ENCODE results near the gene TEX261. TPM values are rescaled to one million over a fixed set of nuclear protein-coding genes. Genes with fewer than 3 reads are reported as not detected.

TEX261 gene
- total and polyA plus RNA-seq, 2 donors (not counting 3 experiments of a cell fraction or from before 2014, with no cell fraction given) = 71.2 to 98.1 TPM

- Histone ChIP-seq H3K9me1 (replicated peaks; ENCODE audit: control insufficient read depth, extremely low read depth, insufficient read depth, low read length) (no peaks in the 10 kb centered on the region), H3K4me3 (replicated peaks in 1 of 3; ENCODE audit: insufficient read depth in 1 of 3, low read depth in 1 of 3, low read length in 3 of 3) (no peak overlapping the region), H3K9me3 (replicated peaks; ENCODE audit: control insufficient read depth, insufficient read depth, low read length) (no peaks in the 10 kb centered on the region), H3K4me2 (ENCODE audit: insufficient read depth, low read length) (no peak overlapping the region), H4K20me1 (replicated peaks; ENCODE audit: control insufficient read depth, extremely low read depth, insufficient read depth, low read length) (no peaks in the 10 kb centered on the region), H3K79me2 (ENCODE audit: control insufficient read depth, insufficient read depth, low read length) (no peaks in the 10 kb centered on the region), H3K36me3 (ENCODE audit: control insufficient read depth in 2 of 2, extremely low read depth in 1 of 2, insufficient read depth in 2 of 2, low read length in 2 of 2) (no peaks in the 10 kb centered on the region), H3K27me3 (ENCODE audit: control insufficient read depth in 2 of 2, insufficient read depth in 2 of 2, low read length in 2 of 2) (peaks cover 12 to 30% of the 10 kb centered on the region in 2 experiments), H2AFZ (ENCODE audit: low read depth, low read length) (no peak overlapping the region), H3K9ac (replicated peaks; ENCODE audit: extremely low read depth, insufficient read depth, low read length) (no peak overlapping the region), H3K4me1 (ENCODE audit: control insufficient read depth, extremely low read depth, insufficient read depth, low read length) (peaks cover 13% of the 10 kb centered on the region), H3K27ac (ENCODE audit: insufficient read depth, low read depth, low read length) (no peak overlapping the region)
- FAIRE-seq (no peak), DNase-seq (ENCODE audit: low read depth, low spot score) (no peak)
- CTCF ChIA-PET = interaction anchor here (1.3 to 3.3 kb wide), 4 partner anchors 10 to 27 kb away, joined by 3 to 26 read pairs (median 16); no protein-coding TSS in a partner anchor
- BruUV-seq (replicated peaks) = no TSS peak
- TF ChIP-seq POLR2A (IDR thresholded peaks at IDR 0.05; ENCODE audit: low read depth, low read length) = no peak
- no peak for TF ChIP-seq JUN (IDR thresholded peaks at IDR 0.05; ENCODE audit: borderline replicate concordance, insufficient read depth, insufficient read length, low read depth)
- TF ChIP-seq GATA2 (IDR thresholded peaks at IDR 0.05; ENCODE audit: insufficient read depth, insufficient read length, low read depth, low read length) = no peak
- TF ChIP-seq MYC (IDR thresholded peaks at IDR 0.05; ENCODE audit: low read depth, low read length) = no peak
- no peak for TF ChIP-seq CTCF (IDR thresholded peaks at IDR 0.05; ENCODE audit: extremely low read depth in 1 of 2, insufficient read depth in 1 of 2, low read depth in 1 of 2, low read length in 2 of 2)
- POLR2A ChIA-PET = no interaction called here
- dilution Hi-C loops (cut with MboI; ENCODE audit: extremely low pct_ligation_motif_present, low sequenced_read_pairs) (no loop called here), intact Hi-C loops (cut with micrococcal nuclease) (no loop called here)
Observed at GRCh38 chr2:70974592-70974991, 20.1 kb downstream of the TEX261 start.

- POLR2A ChIA-PET = no interaction called here
- intact Hi-C loops (cut with micrococcal nuclease) = no loop called here
- dilution Hi-C loops (cut with MboI; ENCODE audit: extremely low pct_ligation_motif_present, low sequenced_read_pairs) = no loop called here
Observed at GRCh38 chr2:70967189-70967588, 27.5 kb downstream of the TEX261 start.

More at GRCh38 chr2:70967189-70967588, 27.5 kb downstream of the TEX261 start:
- H3K27ac ChIP-seq (ENCODE audit: insufficient read depth, low read depth, low read length) = no peak overlapping the region
- H3K4me3 ChIP-seq (replicated peaks in 1 of 3; ENCODE audit: insufficient read depth in 1 of 3, low read depth in 1 of 3, low read length in 3 of 3) = no peak overlapping the region
- H3K4me2 ChIP-seq (ENCODE audit: insufficient read depth, low read length) = no peak overlapping the region
- TF ChIP-seq FOS (IDR thresholded peaks at IDR 0.05; ENCODE audit: borderline replicate concordance, insufficient read depth, low read length) = no peak
- no peak for TF ChIP-seq MAX (IDR thresholded peaks at IDR 0.05; ENCODE audit: insufficient read depth, insufficient read length)
- TF ChIP-seq CTCF (IDR thresholded peaks at IDR 0.05; ENCODE audit: extremely low read depth in 1 of 2, insufficient read depth in 1 of 2, low read depth in 1 of 2, low read length in 2 of 2) = no peak
- no peak for TF ChIP-seq GATA2 (IDR thresholded peaks at IDR 0.05; ENCODE audit: insufficient read depth, insufficient read length, low read depth, low read length)
- no peak for TF ChIP-seq POLR2A (IDR thresholded peaks at IDR 0.05; ENCODE audit: low read depth, low read length)
- no peak for TF ChIP-seq JUN (IDR thresholded peaks at IDR 0.05; ENCODE audit: borderline replicate concordance, insufficient read depth, insufficient read length, low read depth)
- no peak for TF ChIP-seq POLR2AphosphoS5 (IDR thresholded peaks at IDR 0.05; ENCODE audit: insufficient read depth, low read depth, low read length)
- no peak for TF ChIP-seq EZH2 (IDR thresholded peaks at IDR 0.05; ENCODE audit: borderline replicate concordance, low read depth, low read length, severe bottlenecking)
- TF ChIP-seq MYC (IDR thresholded peaks at IDR 0.05; ENCODE audit: low read depth, low read length) = no peak
- no peaks in the 10 kb centered on the region for H3K36me3 ChIP-seq (ENCODE audit: control insufficient read depth in 2 of 2, extremely low read depth in 1 of 2, insufficient read depth in 2 of 2, low read length in 2 of 2)
- H3K9me1 ChIP-seq (replicated peaks; ENCODE audit: control insufficient read depth, extremely low read depth, insufficient read depth, low read length) = no peaks in the 10 kb centered on the region
- FAIRE-seq (no peak), DNase-seq (ENCODE audit: low read depth, low spot score) (no peak)
- H3K27me3 ChIP-seq (ENCODE audit: control insufficient read depth in 2 of 2, insufficient read depth in 2 of 2, low read length in 2 of 2) = peaks cover 27 to 50% of the 10 kb centered on the region in 2 experiments
- no peak overlapping the region for H3K9ac ChIP-seq (replicated peaks; ENCODE audit: extremely low read depth, insufficient read depth, low read length)
- no peaks in the 10 kb centered on the region for H3K79me2 ChIP-seq (ENCODE audit: control insufficient read depth, insufficient read depth, low read length)
- no peak overlapping the region for H2AFZ ChIP-seq (ENCODE audit: low read depth, low read length)
- CTCF ChIA-PET = interaction anchor here (3.8 to 10.3 kb wide), 4 partner anchors 10 to 35 kb away, joined by 49 to 84 read pairs (median 58); partner anchors contain the start of gene ANKRD53
- peaks cover 2% of the 10 kb centered on the region for H3K4me1 ChIP-seq (ENCODE audit: control insufficient read depth, extremely low read depth, insufficient read depth, low read length)
- no peaks in the 10 kb centered on the region for H3K9me3 ChIP-seq (replicated peaks; ENCODE audit: control insufficient read depth, insufficient read depth, low read length)
- no TSS peak for BruUV-seq (replicated peaks)
- no peaks in the 10 kb centered on the region for H4K20me1 ChIP-seq (replicated peaks; ENCODE audit: control insufficient read depth, extremely low read depth, insufficient read depth, low read length)

Measured in endothelial cell of umbilical vein (primary cell).